NT2/D1 (cell line): Measurements from ENCODE around the gene ELOVL6.

ENCODE experiments used
- SUZ12 ChIP-seq: IDR thresholded peaks from 2 replicates; pipeline ENCODE4 v1.6.1; 2011; ENCODE audit not compliant: insufficient read length, insufficient read depth; ENCODE audit errors: extremely low read depth
- YY1 ChIP-seq: IDR thresholded peaks from 2 replicates; pipeline ENCODE4 v1.6.1; 2011; ENCODE audit not compliant: insufficient read length, insufficient read depth
- ZNF274 ChIP-seq: IDR thresholded peaks from 2 replicates; pipeline ENCODE4 v1.6.1; 2011; ENCODE audit warnings: mild to moderate bottlenecking, low read depth, low read length

GRCh38 chr4:110160618-110161017, 37.8 kb downstream of the ELOVL6 start:
- TF ChIP-seq ZNF274 (no peak), SUZ12 (no peak), YY1 (no peak)
